Stimulated activated naive CD8-positive, alpha-beta T cell treated with anti-CD3 and anti-CD28 coated beads, Interleukin-15, Interleukin-2, amounts not matched to agents 100 U/mL and 50 U/mL, for 24 hours (primary cell): ENCODE measurements around the gene ITPRIPL2.
A peak's percentile ranks its signal among the peaks of the same experiment; 100 is the strongest.

ENCODE experiments used
- ATAC-seq: fragments of 150-1000 bp; cut with Tn5 transposase; one replicate; pipeline ENCODE4 v1.10.0; 2021
- DNase-seq: peaks from one replicate; pipeline ENCODE4 v3.0.0; 2021

The ITPRIPL2 gene

GRCh38 chr16:19142939-19143598 lies 29.3 kb downstream of the ITPRIPL2 start:
- DNase-seq (no peak), ATAC-seq (no peak)

GRCh38 chr16:19143599-19143956 lies 29.8 kb downstream of the ITPRIPL2 start:
- no peak for ATAC-seq
- DNase-seq: no peak

GRCh38 chr16:19145010-19145409 lies 31.2 kb downstream of the ITPRIPL2 start:
- ATAC-seq: no peak
- no peak for DNase-seq

DNA sequence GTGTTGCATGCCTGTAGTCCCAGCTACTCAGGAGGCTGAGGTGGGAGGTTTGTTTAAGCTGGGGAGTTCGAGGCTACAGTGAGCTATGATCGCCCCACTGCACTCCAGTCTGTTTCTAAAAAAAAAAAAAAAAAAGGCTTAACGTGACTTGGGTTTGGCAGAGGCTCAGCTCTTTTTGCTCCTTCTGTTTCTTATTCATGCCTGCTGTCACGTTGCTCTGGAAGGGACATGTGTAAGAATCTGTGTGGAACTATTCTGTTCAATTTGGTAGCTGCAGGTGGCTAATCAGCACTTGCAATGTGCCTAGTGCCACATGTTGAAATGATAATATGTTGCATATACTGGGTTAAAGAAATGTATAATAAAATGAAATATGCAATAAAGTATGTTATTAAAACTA lies 33.4 kb downstream of the ITPRIPL2 start:
- ATAC-seq (no peak), DNase-seq (no peak)

- ATAC-seq: no peak
Observed at GRCh38 chr16:19147627-19148026, 33.9 kb downstream of the ITPRIPL2 start.

DNA sequence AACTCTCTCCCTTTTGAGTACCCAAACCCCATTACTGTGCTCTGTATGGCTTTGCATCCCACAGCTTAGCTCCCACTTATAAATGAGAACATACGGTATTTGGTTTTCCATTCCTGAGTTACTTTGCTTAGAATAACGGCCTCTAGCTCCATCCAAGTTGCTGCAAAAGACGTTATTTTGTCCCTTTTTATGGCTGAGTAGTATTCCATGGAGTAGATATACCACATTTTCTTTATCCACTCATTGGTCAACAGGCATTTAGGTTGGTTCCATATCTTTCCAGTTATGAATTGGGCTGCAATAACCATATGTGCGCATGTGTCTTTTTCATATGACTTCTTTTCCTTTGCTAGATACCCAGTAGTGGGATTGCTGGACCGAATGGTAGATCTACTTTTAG lies 34.4 kb downstream of the ITPRIPL2 start:
- DNase-seq: no peak
- no peak for ATAC-seq

More at GRCh38 chr16:19147627-19148026, 33.9 kb downstream of the ITPRIPL2 start:
- DNase-seq: no peak

DNA sequence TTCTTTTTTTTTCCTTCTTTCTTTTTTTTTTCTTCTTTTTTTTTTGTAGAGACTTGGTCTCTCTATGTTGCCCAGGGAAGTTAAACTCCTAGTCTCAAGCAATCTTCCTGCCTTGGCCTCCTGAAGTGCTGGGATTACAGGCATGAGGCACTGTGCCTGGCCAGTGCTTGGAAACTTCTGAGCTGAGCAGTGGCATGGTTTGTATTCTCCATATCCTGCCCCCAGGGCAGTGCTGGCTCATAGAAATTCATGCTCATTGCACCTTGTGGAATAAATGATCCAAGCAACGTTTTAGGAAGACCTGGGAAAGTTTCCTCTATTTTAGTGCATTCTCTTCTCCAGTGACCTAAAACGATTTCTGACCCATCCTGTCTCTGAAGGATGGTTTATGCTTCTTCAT lies 37.5 kb downstream of the ITPRIPL2 start:
- ATAC-seq: no peak
- DNase-seq: no peak

- ATAC-seq (no peak), DNase-seq (no peak)
Observed at GRCh38 chr16:19152042-19152441, 38.3 kb downstream of the ITPRIPL2 start.

DNA sequence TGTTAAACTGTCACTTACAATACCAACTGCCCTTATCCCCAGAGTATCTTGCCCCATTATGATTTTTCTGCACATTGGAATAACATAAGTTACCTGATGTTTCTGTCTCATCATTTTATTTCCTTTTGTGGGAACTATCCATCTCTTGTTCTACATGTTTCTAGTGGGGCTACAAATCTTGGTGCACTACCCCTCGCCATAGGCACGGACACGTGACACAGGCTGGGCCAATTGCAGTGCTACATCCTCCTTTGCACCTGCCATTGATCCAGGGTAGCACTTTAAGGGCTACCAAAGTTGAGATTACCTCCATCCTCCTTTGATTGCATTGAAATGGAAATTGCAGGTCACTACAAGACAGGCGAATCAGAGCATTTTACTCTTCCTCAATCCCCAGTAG lies 40.1 kb downstream of the ITPRIPL2 start:
- ATAC-seq: no peak
- DNase-seq: no peak

DNA sequence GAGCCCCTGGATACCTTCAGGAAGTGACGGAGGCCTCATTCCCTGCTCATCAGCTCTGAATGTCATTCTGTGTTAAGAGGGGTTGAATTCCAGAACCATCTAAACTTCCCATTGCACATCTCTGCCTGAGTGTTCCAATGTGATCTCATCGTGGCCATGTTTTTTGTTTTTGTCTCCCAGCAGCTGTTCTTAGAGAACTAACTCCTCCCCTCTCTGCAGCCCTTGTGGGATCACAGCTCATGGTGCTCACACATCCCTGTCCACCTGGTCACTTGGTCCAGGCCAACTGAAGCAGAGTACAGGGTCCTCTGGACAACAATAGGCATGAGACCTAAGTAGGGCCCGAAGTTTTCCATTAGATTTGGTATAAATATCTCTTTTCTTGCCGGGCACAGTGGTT lies 48.3 kb downstream of the ITPRIPL2 start:
- ATAC-seq: no peak
- DNase-seq: no peak

GRCh38 chr16:19163215-19163614 lies 49.5 kb downstream of the ITPRIPL2 start:
- no peak for DNase-seq
- ATAC-seq: no peak

DNA sequence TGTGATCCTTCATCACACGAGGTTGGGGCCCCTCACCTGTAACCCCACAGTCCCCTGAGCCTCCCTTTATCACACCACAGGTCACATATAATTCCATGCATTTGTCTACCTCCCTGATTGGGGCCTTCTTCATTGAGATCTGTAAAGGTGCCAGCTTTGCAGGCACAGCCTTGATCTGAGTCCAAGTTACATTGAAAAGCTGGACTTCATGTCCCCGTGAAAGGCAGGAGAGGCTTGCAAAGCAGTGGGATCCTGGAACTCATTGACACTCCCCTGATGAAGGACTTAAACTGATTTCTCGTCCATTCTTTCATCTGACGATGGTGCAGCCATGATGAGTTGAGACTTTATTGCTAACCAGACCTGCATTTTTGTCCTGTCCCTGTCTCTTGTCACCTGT lies 50.5 kb downstream of the ITPRIPL2 start:
- no peak for DNase-seq
- ATAC-seq: no peak

DNA sequence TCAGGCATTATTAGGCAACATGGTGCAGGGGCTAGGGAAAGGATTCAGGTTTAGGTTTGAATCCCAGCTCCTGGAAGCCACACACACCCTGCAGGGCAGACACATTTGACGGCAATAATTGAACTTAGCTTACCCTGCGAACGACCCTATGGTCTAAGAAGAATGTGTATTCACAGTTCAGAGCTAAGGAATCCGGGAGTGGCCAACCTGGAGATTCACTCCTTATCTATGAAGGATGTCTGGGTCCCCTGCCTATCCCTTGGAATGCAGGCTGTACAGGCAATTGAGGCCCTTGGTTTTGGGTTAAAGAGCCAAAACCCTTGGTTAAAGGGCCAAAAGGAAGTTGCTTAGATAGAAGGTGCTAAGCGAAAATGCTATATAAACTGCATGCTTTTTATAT lies 51.3 kb downstream of the ITPRIPL2 start:
- ATAC-seq: no peak
- DNase-seq: no peak

DNA sequence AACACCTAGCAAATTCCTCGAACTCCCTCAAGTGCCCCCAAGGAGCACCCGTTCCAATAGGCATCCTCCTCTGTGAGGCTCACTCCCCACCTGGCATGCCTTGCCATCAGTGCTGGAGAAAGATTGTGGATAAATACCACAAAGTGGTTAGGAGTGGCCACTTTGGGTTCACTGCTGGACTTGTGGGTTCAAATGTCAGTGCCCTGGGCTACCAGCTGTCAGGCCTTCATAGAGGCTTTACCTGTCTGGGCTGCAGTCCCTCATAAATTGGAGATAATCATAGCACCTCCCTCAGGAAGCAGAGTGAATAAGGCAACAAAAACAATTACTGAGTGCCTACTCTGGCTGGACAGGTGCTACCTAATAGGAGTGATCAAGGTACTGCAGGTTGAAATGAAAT lies 52.7 kb downstream of the ITPRIPL2 start:
- ATAC-seq: no peak
- DNase-seq: no peak

DNA sequence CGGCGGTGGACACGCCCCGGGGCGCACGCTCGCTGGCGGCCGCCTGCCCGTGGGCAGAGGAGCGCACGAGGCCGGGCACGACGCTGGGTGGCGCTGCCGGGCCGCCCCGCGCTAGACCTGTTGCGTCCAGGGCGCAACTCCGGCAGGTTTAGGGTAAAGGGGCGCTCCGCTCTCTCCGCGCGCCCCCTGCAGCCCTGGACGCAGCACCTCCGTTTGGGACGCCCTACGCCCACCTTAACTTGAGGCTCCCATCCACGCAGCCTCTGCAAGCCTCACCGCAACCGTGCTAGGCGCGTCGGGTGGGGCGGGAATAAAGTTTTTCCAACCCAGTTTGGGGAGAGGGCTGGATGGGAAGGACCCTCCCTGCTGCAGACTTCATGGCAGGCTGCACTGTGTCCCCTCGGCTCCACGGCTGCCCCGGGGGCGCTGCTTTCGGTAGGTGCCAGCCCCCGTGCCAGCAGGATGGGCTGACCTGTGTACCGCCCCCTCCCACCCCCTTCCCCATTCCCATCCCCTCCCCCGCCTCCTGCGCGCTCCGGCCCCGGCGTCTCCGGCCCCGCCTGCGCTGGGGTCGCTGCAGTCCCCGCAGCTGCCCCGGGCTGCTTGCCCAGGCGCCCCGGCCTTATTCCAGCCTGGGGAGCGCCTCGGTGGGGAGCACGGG lies 54.1 kb downstream of the ITPRIPL2 start, which contains the start of gene SYT17:
TSS of gene SYT17 (plus strand) at position 531 of the 661 bp plus-strand sequence. CDS start 407 bp downstream, outside the sequence.
- DNase-seq: peak; percentile 63
- ATAC-seq: peak; percentile 87

DNA sequence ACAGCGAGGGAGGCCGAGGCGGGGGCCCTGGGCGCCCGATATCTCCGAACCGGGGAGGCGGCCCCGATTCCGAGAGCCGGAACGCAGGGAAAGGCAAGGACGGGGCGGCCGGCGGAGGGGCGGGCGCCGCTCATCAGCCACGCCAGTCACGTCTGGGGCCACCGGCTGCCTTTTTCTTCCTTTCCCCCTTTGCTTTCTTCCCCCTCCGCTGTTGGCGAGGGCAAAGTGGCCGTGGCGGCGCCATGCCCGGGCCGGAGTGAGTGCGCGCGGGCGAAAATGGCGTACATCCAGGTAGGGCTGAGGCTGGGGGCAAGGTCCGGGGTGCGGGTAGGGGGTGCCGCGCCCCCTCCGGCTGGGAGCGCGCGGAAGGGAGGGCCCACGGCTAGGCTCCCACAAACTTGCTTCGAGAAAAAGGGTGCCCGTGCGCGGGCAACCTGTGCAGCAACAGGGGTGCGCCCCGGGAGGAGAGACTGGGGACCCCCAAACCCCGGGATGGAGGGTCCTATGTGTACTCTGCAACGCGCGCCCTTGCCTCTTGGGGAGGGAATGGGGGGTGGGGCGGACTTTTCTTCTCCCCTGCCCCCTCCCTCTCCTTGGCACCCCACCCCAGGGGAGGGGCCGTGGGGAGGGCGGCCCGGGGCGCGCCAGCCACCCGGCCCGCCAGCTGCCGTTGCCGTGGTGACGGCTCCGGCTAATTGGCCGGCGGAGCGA lies 54.8 kb downstream of the ITPRIPL2 start:
- DNase-seq (no peak), ATAC-seq (no peak)

GRCh38 chr16:19169082-19169639 lies 55.4 kb downstream of the ITPRIPL2 start:
- ATAC-seq (no peak), DNase-seq (no peak)

GRCh38 chr16:19170043-19170655 lies 56.4 kb downstream of the ITPRIPL2 start:
- no peak for DNase-seq
- no peak for ATAC-seq
